HG02798 (cell line): ENCODE measurements around the gene DNAH7.
A peak's percentile ranks its signal among the peaks of the same experiment; 100 is the strongest.
"Not testable (repeated sequence)": the region's sequence is repeated elsewhere in the genome, so short reads cannot be mapped to it uniquely, and the experiment has no call there.

Experiments
- ATAC-seq: cut with Tn5 transposase; IDR thresholded peaks from one replicate; pipeline ENCODE4 v1.9.1; 2021; ENCODE audit warnings: mild to moderate bottlenecking; ENCODE audit not compliant: unreplicated experiment, poor library complexity

DNAH7 gene

DNA sequence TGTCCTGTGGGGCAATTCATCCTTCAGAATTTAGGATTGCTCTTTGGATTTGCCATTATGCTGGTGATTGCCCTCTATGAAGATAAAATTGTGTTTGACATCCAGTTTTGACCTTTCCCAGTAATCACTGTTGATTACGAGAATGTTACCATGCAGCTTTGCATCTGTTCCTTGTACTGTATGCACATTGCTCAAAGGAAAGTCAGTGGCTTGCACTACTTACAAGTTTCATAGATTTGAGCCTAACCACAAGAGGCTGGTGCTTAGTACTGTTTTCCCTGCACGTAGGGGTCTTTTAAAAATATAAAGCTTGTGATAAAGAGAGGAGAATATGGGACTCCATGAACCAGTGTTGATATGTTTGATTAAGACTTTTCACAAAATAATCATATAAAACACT is 333.7 kb downstream of the DNAH7 start:
- no peak for ATAC-seq

DNA sequence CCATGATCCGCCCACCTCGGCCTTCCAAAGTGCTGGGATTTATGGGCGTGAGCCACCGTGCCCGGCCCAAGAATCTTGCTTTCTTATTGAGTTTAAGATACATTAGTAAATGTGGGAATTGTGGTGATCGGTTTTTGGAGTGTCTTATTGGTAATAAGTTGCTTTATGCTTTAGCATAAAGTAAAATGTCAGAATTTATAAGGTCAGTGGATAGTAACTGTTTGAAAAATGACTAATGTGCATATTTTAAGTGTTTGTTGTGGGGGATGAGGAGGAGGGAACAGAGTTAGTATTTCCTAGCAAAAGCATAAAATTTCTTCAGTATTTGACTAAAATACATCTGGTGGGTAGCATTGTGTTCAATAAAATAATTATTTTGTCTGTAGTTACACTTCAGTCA is 334.2 kb downstream of the DNAH7 start:
- ATAC-seq: no peak

DNA sequence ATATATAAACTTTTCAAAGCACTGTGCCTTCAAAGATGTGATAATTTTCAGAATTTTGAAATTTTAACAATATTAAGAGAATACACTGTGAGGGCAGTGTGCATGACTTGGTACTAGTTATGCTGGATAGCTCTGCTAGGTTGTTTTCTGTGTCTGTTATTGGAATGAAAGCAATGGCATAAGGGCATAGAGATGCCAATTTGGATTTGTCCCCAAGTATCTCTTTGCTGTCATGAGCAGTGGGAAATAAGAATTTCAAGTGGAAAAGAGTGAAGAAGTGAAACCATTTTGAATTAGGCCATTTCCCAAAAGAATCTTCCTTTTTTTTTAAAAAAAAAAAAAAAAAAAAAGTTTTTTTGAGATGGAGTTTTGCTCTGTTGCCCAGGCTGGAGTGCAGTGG is 334.8 kb downstream of the DNAH7 start:
- ATAC-seq: no peak

DNA sequence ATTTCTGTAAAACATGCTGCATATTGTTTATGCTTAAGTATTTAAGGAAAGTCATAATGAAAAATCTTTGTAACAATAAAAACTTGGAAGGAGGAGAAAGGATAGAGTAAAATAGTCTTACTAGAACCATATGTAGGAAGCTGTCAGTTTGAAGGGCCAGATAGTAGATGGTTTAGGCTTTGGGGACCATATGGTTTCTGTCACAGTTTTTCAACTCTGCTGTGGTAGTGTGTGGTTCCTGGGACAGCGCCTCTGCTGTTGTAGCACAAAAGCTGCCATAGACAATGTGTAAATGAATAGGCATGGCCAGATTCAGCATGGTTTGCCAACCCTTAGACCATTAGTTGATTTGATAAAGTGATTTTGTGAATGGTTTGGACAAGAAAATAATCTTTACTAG is 336.1 kb downstream of the DNAH7 start:
- no peak for ATAC-seq

DNA sequence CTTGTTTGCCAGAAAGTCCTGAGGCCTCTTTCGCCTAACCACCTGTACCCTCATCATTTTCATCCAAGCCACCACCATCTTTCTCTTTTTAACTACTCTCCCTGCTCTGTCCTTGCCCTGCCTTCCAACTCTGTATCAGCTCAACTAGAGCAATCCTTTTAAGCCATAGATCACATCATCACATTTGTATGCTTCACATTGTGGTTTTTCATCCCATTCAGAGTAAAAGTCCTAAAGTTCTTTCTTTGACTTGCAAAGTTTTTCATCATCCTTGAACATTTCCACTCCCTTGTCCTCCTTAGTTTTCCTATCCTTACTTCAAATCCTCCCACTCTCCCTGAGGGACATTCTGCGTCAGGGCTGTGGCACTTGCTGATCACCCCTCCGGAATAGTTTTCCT is 337.7 kb downstream of the DNAH7 start:
- no peak for ATAC-seq

DNA sequence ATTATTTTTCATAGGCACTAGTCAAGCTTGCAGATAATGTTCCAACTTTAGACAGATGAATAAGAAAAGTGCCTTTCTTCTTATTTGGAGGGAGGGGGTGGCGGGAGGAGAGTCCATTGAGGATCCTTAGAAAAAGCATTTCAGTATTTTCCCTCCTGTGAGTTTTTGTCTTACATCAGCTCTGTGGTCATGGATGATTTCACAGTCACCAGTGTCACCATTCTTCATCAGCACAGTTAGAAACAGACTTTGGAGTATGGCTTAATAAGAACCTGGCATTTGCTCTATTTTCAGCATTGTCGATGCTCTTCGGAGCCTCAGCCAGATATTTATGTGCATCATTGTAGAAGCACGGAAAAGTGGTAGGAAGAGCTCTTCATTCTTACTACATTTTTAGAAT is 341.5 kb downstream of the DNAH7 start:
- no peak for ATAC-seq

DNA sequence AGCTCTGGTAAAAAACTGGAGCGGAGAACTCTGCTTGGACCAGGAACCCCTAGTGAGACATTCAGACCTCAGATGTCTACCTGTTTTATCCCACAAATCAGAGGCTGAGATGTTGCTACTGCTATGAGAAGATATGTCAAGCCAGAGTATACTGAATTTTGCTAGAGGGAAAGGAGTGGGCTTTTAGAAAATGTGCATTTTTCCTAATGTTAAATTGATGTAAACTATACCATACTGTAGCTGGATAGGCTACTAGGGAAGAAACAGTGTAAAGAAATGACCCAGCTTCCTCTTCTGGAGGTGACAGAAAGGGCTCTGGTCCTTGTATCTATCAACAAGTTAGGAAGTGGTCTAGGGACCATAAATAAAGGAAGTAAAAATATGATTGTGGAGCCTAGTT is 346.6 kb downstream of the DNAH7 start:
- no peak for ATAC-seq

DNA sequence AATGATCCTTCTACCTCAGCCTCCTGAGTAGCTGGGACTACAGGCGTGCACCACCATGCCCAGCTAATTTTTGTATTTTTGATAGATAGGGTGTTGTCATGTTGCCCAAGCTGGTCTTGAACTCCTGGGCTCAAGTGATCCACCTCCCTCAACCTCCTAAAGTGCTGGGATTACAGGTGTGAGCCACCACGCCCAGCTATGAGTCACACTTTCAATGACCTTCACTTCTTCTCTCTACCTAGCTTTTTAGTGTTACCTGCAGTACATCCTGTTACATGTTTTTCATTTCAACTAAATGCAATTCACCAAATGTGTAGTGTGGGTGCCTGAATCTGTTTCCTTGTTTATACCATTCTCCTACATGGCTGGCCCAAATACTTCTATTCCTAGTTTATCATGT is 347.6 kb downstream of the DNAH7 start:
- ATAC-seq: no peak

DNA sequence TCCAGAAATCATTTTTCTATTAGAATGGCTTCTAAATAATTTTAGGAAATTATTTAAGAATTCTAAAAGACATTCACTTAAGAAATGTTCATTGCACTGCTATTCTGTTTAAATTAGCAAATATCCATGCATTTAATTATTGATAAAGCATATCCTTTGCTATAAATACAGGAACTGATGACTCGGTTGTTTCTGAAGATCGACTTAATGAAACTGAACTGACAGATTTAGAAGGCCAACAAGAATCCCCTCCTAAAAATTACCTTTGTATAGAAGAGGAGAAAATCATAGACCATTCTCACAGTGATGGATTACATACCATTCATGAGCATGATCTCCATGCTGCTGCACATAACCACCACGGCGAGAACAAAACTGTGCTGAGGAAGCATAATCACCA is 352.2 kb downstream of the DNAH7 start:
- no peak for ATAC-seq

DNA sequence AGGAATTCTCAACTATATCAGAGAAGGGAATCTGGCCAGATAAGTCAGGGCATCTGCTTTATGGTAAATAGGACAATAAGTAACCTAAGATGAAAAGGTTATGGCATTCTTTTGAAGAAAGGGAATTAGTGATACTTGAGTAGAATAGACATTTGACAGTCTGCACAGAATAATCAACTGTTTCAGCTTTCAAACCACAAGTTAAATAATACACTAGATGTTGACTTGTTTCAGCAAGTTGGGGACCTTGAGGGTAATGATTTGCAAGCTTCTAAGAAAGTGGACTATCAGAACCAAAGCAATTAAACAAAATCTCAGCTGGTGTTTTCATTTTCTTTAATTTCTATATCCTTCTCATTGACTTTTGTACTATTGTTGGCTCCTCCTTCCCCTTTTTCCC is 357.2 kb downstream of the DNAH7 start:
- peak; percentile 76 for ATAC-seq

DNA sequence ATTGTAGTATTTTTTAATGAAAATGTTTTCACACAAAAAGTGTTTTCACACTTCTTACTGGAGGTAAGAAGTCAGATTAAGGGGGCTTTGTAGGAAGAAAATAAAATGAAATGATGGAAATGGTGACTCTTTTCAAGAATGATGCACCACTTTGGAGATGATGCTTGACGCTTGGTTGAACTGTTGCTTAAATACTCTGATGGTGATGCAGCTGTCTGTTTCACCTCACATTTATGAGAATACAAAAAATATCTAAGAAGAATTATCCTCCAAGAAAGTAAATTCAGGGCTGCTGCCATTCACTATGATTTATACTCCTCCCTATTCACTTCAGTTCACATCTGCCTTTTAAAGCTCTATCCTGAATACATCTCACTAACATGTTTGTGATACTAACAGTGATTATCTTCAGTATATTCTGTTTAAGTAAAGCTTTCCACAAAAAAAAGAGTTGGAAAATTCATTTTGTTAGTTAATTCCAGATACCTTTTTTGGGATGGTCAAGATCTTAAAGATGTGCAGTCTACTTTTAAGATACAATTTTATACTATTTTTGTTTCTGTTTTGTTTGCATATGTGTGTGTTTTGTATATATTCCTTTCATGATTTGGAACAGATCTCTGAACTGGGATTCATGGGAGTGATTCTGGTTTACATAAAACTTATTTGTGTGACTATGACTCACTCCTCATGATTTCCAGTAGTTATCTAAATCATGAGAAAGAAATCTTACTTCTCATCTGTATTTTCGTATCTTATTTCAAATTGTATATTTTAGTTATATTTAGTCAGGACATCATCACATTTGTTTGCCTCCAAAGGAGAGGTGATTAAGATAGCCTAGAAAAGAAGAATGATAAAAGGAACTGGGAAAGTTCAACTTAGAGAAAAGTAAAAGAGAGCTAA is 358.5 kb downstream of the DNAH7 start:
- no peak for ATAC-seq

DNA sequence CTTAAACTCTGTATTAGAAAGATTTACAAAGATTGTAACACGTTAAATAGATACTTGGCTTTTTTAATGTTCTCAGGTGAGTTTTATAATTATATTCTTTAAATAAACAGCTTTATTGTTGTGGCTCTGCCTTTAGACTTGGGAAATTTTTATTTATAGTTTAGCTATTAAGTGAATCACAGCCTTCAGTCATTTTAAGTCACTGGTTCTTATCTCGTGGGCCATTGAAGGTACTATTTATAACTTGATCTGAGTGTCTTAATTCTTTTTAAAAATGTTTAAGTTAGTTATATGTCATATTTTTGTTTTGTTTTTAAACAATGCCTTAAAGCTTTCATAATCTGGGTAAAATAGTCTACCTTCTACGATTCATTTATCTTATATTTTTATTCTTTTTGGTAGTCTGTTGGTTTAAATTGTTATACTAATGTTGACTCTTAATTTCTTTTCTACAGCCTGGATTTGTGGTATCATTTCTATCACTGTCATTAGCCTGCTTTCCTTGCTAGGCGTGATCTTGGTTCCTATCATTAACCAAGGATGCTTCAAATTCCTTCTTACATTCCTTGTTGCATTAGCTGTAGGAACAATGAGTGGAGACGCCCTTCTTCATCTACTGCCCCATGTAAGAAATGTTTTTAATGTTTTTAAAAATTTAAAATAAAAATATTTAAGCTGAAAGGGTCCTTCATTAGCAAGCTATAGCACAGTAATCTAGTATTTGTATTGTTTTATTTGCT is 362.3 kb downstream of the DNAH7 start:
- no peak for ATAC-seq

DNA sequence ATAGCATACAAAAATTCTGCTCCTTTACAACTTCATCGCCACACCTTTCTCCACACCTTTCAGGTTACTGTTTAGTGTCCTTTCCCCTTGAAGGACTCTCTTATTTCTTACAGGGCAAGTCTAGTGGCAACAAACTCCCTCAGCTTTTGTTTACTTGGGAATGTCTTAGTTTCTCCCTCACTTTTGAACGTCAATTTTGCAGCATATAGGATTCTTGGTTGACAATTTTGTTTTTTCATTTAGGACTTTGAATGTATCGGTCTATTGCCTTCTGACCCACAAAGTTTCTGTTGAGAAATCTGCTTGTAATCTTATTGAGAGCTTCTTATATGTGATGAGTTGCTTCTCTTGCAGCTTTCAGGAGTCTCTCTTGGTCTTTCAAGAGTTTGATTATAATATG is 368.2 kb downstream of the DNAH7 start:
- no peak for ATAC-seq

DNA sequence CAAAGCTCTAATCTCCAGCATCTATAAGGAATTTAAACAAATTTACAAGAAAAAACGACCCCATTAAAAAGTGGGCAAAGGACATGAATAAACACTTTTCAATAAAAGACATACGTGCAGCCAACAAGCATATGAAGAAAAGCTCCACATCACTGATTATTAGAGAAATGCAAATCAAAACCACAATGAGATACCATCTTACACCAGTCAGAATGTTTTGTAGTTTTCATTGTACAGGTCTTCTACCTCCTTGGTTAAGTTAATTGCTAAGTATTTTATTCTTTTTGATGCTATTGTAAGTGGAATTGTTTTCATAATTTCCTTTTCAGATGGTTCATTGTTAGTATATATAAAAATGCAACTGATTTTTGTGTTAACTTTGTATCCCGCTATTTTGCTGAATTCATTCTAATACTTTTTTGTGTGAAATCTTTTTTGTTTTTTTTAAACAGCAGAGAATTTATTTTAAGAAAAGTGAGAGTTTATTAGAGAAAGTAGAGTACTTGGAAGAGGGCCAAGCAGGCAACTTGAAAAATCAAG is 370.9 kb downstream of the DNAH7 start:
- ATAC-seq: no peak

DNA sequence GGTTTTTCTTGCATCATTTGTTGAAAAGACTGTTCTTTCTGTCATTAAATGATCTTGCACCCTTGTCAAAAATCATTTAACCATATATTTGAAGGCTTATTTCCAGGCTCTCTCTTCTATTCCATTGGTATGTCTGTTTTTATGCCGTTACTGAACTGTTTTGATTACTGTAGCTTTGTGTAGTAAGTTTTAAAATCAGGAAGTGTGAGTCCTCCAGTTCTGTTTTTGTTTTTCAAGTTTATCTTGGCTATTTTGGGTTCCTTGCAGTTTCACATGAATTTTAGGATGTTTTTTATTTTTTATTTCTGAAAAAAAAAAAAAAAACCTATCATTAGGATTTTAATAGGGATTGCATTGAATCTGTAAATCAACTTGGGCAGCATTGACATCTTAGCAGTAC is 372.6 kb downstream of the DNAH7 start:
- no peak for ATAC-seq

DNA sequence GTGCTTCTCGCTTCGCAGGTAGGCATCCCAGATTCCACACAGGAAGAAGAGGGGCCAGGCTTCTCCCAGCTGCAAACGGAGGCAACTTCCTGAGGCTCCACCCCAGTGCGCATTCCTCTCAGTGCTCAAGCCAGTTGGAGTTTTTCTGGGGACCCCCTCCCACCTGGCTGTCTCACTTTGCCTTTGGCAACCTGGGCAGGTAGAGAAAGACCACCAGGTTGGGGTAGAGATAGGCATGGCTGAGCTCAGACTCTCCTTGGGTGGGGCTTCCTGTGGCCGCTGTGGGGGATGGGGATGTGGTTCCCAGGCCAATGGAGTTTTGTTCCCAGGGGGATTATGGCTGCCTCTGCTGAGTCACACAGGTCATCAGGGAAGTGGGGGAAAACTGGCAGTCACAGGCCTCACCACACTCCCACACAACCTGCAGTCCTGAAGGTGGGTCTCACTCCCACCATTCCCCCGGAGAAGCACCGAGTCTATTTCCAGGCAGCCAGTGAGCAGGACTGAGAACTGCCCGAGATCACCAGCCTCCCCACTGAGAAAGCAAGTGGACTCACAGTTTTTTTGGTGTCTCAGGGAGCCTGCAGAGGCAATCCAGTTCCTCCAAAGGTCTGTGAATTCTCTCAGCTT is 373.5 kb downstream of the DNAH7 start:
- ATAC-seq: no peak

DNA sequence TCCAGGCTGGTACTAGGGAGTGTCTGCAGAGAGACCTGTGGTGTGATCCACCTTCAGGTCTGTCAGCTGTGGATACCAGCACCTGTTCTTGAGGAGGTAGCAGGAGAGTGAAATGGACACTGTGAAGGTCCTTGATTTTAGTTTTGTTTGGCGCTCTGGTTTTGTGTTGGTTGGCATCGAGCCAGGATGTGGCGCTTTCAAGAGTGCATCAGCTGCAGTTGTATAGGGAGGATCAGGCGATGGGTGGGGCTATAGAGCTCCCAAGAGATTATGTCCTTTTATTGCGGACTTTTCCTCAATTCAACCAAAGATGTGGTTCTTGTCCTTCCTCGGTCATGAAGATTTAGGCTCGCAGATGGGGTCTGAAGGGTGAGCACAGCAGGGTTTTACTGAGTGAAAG is 374.1 kb downstream of the DNAH7 start:
- ATAC-seq: no peak

DNA sequence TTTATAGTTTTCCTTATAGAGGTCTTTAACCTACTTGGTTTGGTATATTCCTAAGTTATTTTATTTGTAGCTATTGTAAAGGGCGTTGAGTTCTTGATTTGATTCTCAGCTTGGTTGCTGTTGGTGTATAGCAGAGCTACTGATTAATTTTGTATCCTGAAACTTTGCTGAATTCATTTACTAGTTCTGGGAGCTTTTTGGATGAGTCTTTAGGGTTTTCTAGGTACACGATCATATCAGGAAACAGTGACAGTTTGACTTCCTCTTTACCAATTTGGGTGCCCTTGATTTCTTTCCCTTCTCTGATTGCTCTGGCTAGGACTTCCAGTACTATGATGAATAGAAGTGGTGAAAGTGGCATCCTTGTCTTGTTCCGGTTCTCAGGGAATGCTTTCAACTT is 376.1 kb downstream of the DNAH7 start:
- not testable (repeated sequence) for ATAC-seq
